ENCODE measurements around the gene CTNS. TPM values are rescaled to one million over a fixed set of nuclear protein-coding genes. Genes with fewer than 3 reads are reported as not detected.
"Not testable (repeated sequence)": the region's sequence is repeated elsewhere in the genome, so short reads cannot be mapped to it uniquely, and the experiment has no call there.

CTNS gene
- total RNA-seq, 1 donor from 2014 or later, result 29.9 TPM

GRCh38 chr17:3681565-3681964 lies 45.0 kb downstream of the CTNS start:
- DNase-seq (ENCODE audit: extremely low read depth, low read depth, low spot score), result no peak

- no peak for DNase-seq (ENCODE audit: extremely low read depth, low read depth, low spot score)
Observed at GRCh38 chr17:3682033-3682432, 45.5 kb downstream of the CTNS start.

- no peak for DNase-seq (ENCODE audit: extremely low read depth, low read depth, low spot score)
Observed at GRCh38 chr17:3683054-3683511, 46.5 kb downstream of the CTNS start.

GRCh38 chr17:3685174-3685573 lies 48.6 kb downstream of the CTNS start:
- no peak for DNase-seq (ENCODE audit: extremely low read depth, low read depth, low spot score)

- DNase-seq (ENCODE audit: extremely low read depth, low read depth, low spot score), result no peak
Observed at GRCh38 chr17:3688027-3688553, 51.5 kb downstream of the CTNS start.

- no peak for DNase-seq (ENCODE audit: extremely low read depth, low read depth, low spot score)
Observed at GRCh38 chr17:3688852-3689261, 52.3 kb downstream of the CTNS start.

GRCh38 chr17:3689262-3690093 lies 52.9 kb downstream of the CTNS start:
- DNase-seq (ENCODE audit: extremely low read depth, low read depth, low spot score), result no peak

GRCh38 chr17:3690094-3690715 lies 53.6 kb downstream of the CTNS start:
- no peak for DNase-seq (ENCODE audit: extremely low read depth, low read depth, low spot score)

- no peak for DNase-seq (ENCODE audit: extremely low read depth, low read depth, low spot score)
Observed at GRCh38 chr17:3691617-3692067, 55.1 kb downstream of the CTNS start.

GRCh38 chr17:3692346-3692745 lies 55.8 kb downstream of the CTNS start:
- no peak for DNase-seq (ENCODE audit: extremely low read depth, low read depth, low spot score)

- DNase-seq (ENCODE audit: extremely low read depth, low read depth, low spot score), result no peak
Observed at GRCh38 chr17:3693141-3693540, 56.6 kb downstream of the CTNS start.

GRCh38 chr17:3693829-3694231 lies 57.3 kb downstream of the CTNS start:
- no peak for DNase-seq (ENCODE audit: extremely low read depth, low read depth, low spot score)

- no peak for DNase-seq (ENCODE audit: extremely low read depth, low read depth, low spot score)
Observed at GRCh38 chr17:3695129-3695722, 58.7 kb downstream of the CTNS start.

GRCh38 chr17:3695723-3696411 lies 59.3 kb downstream of the CTNS start, which contains the start of gene P2RX5:
Gene P2RX5 (minus strand): TSS chr17:3696155. CDS start chr17:3696005, 150 bp downstream.
- DNase-seq (ENCODE audit: extremely low read depth, low read depth, low spot score), result no peak

- no peak for DNase-seq (ENCODE audit: extremely low read depth, low read depth, low spot score)
Observed at GRCh38 chr17:3697103-3697476, 60.5 kb downstream of the CTNS start.

- no peak for DNase-seq (ENCODE audit: extremely low read depth, low read depth, low spot score)
Observed at GRCh38 chr17:3698139-3698538, 61.6 kb downstream of the CTNS start.

- no peak for DNase-seq (ENCODE audit: extremely low read depth, low read depth, low spot score)
Observed at GRCh38 chr17:3699951-3700350, 63.4 kb downstream of the CTNS start.

- DNase-seq (ENCODE audit: extremely low read depth, low read depth, low spot score), result not testable (repeated sequence)
Observed at GRCh38 chr17:3702041-3702539, 65.5 kb downstream of the CTNS start.

- no peak for DNase-seq (ENCODE audit: extremely low read depth, low read depth, low spot score)
Observed at GRCh38 chr17:3704931-3705717, 68.6 kb downstream of the CTNS start.

- not testable (repeated sequence) for DNase-seq (ENCODE audit: extremely low read depth, low read depth, low spot score)
Observed at GRCh38 chr17:3705718-3705984, 69.1 kb downstream of the CTNS start.
